B cell (primary cell): Measurements from ENCODE around the gene PLCZ1. TPM values are rescaled to one million over a fixed set of nuclear protein-coding genes. Genes with fewer than 3 reads are reported as not detected.
"Not testable (repeated sequence)": the region's sequence is repeated elsewhere in the genome, so short reads cannot be mapped to it uniquely, and the experiment has no call there.

Experiments
- ATAC-seq: fragments of 200-7000 bp; cut with Tn5 transposase; one replicate; pipeline ENCODE4 v1.10.0; 2021; ENCODE audit warnings: low read depth, mild to moderate bottlenecking, moderate number of reproducible peaks, moderate library complexity
- CTCF ChIA-PET: fragments of 350-600 bp; sonication (Branson Sonifier 250); formaldehyde crosslinking; loops from one replicate; lab custom pipeline; 2021; ENCODE audit warnings: antibody characterized with exemption, inconsistent platforms; lab: Charles Lee
- POLR2A ChIA-PET: fragments of 350-600 bp; sonication (Branson Sonifier 250); formaldehyde crosslinking; loops from one replicate; lab custom pipeline; 2021; ENCODE audit warnings: antibody characterized with exemption; lab: Charles Lee
- DNase-seq: peaks from one replicate; pipeline ENCODE4 v3.0.0; 2013
- H2AFZ ChIP-seq: 2 replicates; pipeline ENCODE4 v1.6.1; 2012; ENCODE audit warnings: mild to moderate bottlenecking, low read depth, low read length; ENCODE audit not compliant: insufficient read depth, poor library complexity, severe bottlenecking
- H3K27ac ChIP-seq, 2 donors: 1 replicate in 1 of 2; 2 replicates in 1 of 2; pipeline ENCODE4 v1.5.1; 2012 to 2013; ENCODE audit warnings: low read length in 2 of 2, mild to moderate bottlenecking in 2 of 2, moderate library complexity in 1 of 2
- H3K27me3 ChIP-seq, 4 experiments: fragments of 200-600 bp in 1 of 4; sonication (generic) in 1 of 4; replicated peaks in 1 of 4; 1 replicate in 2 of 4; 2 replicates in 2 of 4; pipeline versions ENCODE4 v1.6.1 to v1.7.0; 2013 to 2016; ENCODE audit warnings: low read length in 3 of 4, mild to moderate bottlenecking in 2 of 4, mixed read lengths in 1 of 4, moderate library complexity in 1 of 4; ENCODE audit not compliant: insufficient read depth in 4 of 4, control insufficient read depth in 3 of 4; ENCODE audit errors: control extremely low read depth in 1 of 4
- H3K36me3 ChIP-seq, 2 experiments: replicated peaks in 1 of 2; 1 replicate in 1 of 2; 2 replicates in 1 of 2; pipeline versions ENCODE4 v1.6.1 to v1.7.1; 2013; ENCODE audit warnings: low read length in 1 of 2; ENCODE audit not compliant: insufficient read depth in 2 of 2, control insufficient read depth in 1 of 2; ENCODE audit errors: control extremely low read depth in 1 of 2, extremely low read depth in 1 of 2
- H3K4me1 ChIP-seq, 2 donors: fragments of 200-600 bp in 1 of 2; sonication (generic) in 1 of 2; 1 replicate in 1 of 2; 2 replicates in 1 of 2; pipeline versions ENCODE4 v1.5.1 to v1.6.1; 2013 to 2017; ENCODE audit warnings: low read length in 2 of 2; ENCODE audit not compliant: control insufficient read depth in 2 of 2, insufficient read depth in 2 of 2
- H3K4me2 ChIP-seq: replicated peaks from 2 replicates; pipeline ENCODE3; 2012; ENCODE audit warnings: mild to moderate bottlenecking, low read depth, low read length; ENCODE audit not compliant: poor library complexity, severe bottlenecking
- H3K4me3 ChIP-seq, 5 experiments: fragments of 200-600 bp in 1 of 5; sonication (generic) in 1 of 5; 1 replicate in 3 of 5; 2 replicates in 2 of 5; pipeline versions ENCODE4 v1.5.1 to v1.7.0; 2011 to 2016; ENCODE audit warnings: low read length in 4 of 5, mild to moderate bottlenecking in 4 of 5, low read depth in 2 of 5, control low read depth in 1 of 5, moderate library complexity in 1 of 5; ENCODE audit not compliant: insufficient read depth in 1 of 5; ENCODE audit errors: control extremely low read depth in 1 of 5, extremely low read depth in 1 of 5
- H3K79me2 ChIP-seq: fragments of 200-600 bp; sonication (generic); one replicate; pipeline ENCODE4 v1.6.0; 2016; ENCODE audit warnings: low read length; ENCODE audit not compliant: control insufficient read depth, insufficient read depth
- H3K9ac ChIP-seq: fragments of 200-600 bp; sonication (generic); 2 replicates; pipeline ENCODE4 v1.6.1; 2017; ENCODE audit warnings: mild to moderate bottlenecking, low read length, moderate library complexity
- H3K9me3 ChIP-seq, 3 donors: one replicate each; pipeline versions ENCODE4 v1.6.1 to v1.7.1; 2013; ENCODE audit warnings: low read length in 2 of 3; ENCODE audit not compliant: control insufficient read depth in 2 of 3, insufficient read depth in 1 of 3; ENCODE audit errors: control extremely low read depth in 1 of 3
- H4K20me1 ChIP-seq: 2 replicates; pipeline ENCODE4 v1.6.0; 2012; ENCODE audit warnings: mild to moderate bottlenecking, low read length; ENCODE audit not compliant: insufficient read depth, control insufficient read depth, poor library complexity, severe bottlenecking
- H3K27ac Mint-ChIP-seq: one replicate; pipeline ENCODE4 v1.8.0; 2021; ENCODE audit warnings: mixed read lengths
- H3K27me3 Mint-ChIP-seq: one replicate; pipeline ENCODE4 v1.8.0; 2021; ENCODE audit warnings: mixed read lengths
- H3K4me1 Mint-ChIP-seq: one replicate; pipeline ENCODE4 v1.8.0; 2021; ENCODE audit warnings: mixed read lengths
- H3K4me3 Mint-ChIP-seq: one replicate; pipeline ENCODE4 v1.8.0; 2021; ENCODE audit warnings: mixed read lengths
- H3K9me3 Mint-ChIP-seq: one replicate; pipeline ENCODE4 v1.8.0; 2022; ENCODE audit warnings: mixed read lengths; ENCODE audit not compliant: insufficient read depth
- EZH2 ChIP-seq: IDR thresholded peaks from 2 replicates; pipeline ENCODE4 v1.6.1; 2012; ENCODE audit warnings: borderline replicate concordance, low read depth, mild to moderate bottlenecking, moderate library complexity, low read length; ENCODE audit not compliant: insufficient read depth, poor library complexity, severe bottlenecking
- WGBS: methylation state at CpG from one replicate; pipeline ENCODE4 v1.1.5; 2013; ENCODE audit warnings: missing lambda C conversion rate; ENCODE audit not compliant: insufficient coverage; 5-methylcytosine and 5-hydroxymethylcytosine counted together
- intact Hi-C: fragments of 100-400 bp; cut with micrococcal nuclease; formaldehyde crosslinking; loops from one replicate; pipeline ENCODE4 v1.10.0; 2022
- polyA minus RNA-seq: library from RNA; depleted of rRNA, polyadenylated mRNA; stranded (reverse); fragments of >200 nt; gene quantifications from 2 replicates; pipeline ENCODE4 v1.2.3, GENCODE V29; 2012
- polyA plus RNA-seq: library from polyadenylated mRNA; depleted of rRNA; stranded (reverse); fragments of >200 nt; gene quantifications from 2 replicates; pipeline ENCODE4 v1.2.3, GENCODE V29; 2012
- total RNA-seq, 2 donors: library from RNA; stranded (reverse); fragments of 120-200 nt in 1 of 2; gene quantifications; 1 replicate in 1 of 2; 2 replicates in 1 of 2; pipeline versions ENCODE4 v1.2.3 to v1.2.4, GENCODE V29; 2013 to 2022
- TF ChIP-seq, protein P1 (sequence below): fragments of 200-600 bp; IDR thresholded peaks from one replicate; pipeline ENCODE4 v1.8.0; 2022; ENCODE audit warnings: antibody characterized with exemption, mild to moderate bottlenecking

Gene PLCZ1, protein sequence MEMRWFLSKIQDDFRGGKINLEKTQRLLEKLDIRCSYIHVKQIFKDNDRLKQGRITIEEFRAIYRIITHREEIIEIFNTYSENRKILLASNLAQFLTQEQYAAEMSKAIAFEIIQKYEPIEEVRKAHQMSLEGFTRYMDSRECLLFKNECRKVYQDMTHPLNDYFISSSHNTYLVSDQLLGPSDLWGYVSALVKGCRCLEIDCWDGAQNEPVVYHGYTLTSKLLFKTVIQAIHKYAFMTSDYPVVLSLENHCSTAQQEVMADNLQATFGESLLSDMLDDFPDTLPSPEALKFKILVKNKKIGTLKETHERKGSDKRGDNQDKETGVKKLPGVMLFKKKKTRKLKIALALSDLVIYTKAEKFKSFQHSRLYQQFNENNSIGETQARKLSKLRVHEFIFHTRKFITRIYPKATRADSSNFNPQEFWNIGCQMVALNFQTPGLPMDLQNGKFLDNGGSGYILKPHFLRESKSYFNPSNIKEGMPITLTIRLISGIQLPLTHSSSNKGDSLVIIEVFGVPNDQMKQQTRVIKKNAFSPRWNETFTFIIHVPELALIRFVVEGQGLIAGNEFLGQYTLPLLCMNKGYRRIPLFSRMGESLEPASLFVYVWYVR
- total RNA-seq, result not detected in 2 replicates
- total RNA-seq (2013), result not detected
- not detected in 2 replicates for polyA plus RNA-seq
- not detected in 2 replicates for polyA minus RNA-seq

DNA sequence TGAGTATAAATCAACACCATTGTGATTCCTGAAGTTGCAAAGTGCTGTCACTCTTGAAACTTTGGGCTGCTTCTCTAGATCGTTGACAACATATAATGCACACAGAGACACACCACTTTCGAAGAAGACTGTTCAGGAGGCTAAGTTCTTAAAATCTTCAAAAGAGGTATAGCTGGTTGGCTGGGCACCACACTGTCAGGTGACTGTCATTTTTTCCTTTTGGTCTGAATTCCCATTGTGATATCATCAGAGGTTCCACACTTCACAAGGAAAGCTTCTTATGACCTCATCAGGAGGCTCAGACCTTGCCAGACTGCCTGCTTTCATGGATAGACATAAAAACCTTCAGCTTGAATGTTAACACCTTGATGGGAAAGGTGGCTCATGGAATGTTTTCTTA lies at the start of gene PLCZ1, which contains the start of gene CAPZA3:
TSS of gene PLCZ1 (minus strand) at position 194 of the 400 bp plus-strand sequence. CDS start 641 bp downstream, outside the sequence.
TSS of gene CAPZA3 (plus strand) at position 301 of the 400 bp plus-strand sequence. CDS start 150 bp downstream, outside the sequence.
- POLR2A ChIA-PET, result no interaction called here

DNA sequence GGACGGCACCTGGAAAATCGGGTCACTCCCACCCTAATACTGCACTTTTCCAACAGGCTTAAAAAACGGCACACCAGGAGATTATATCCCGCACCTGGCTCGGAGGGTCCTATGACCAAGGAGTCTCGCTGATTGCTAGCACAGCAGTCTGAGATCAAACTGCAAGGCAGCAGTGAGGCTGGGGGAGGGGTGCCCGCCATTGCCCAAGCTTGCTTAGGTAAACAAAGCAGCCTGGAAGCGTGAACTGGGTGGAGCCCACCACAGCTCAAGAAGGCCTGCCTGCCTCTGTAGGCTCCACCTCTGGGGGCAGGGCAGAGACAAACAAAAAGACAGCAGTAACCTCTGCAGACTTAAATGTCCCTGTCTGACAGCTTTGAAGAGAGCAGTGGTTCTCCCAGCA lies 47.7 kb upstream of the PLCZ1 start:
- intact Hi-C loops, H3K79me2 ChIP-seq, DNase-seq, H3K27ac ChIP-seq, ATAC-seq, H2AFZ ChIP-seq, H3K9me3 Mint-ChIP-seq, H3K4me3 Mint-ChIP-seq, H3K4me1 Mint-ChIP-seq, H3K36me3 ChIP-seq, H3K9ac ChIP-seq, H4K20me1 ChIP-seq, CTCF ChIA-PET, H3K4me3 ChIP-seq, H3K9me3 ChIP-seq, H3K27ac Mint-ChIP-seq, POLR2A ChIA-PET, H3K4me2 ChIP-seq, H3K27me3 ChIP-seq, H3K4me1 ChIP-seq, H3K27me3 Mint-ChIP-seq: not testable (repeated sequence)
- 94% methylated on average over 2 of the region's 8 CpGs for WGBS

More for the DNA sequence above, at the start of gene PLCZ1, which contains the start of gene CAPZA3:
- Histone ChIP-seq H2AFZ (no peak within 1 kb of the TSS), H3K4me3 (no peak within 1 kb of the TSS), H3K9me3 (peaks cover 0 to 5% (median 0%) of the 10 kb centered on the region in 3 donors), H3K36me3 (no peaks in the 10 kb centered on the region), H3K27ac (no peak within 1 kb of the TSS), H3K27me3 (no peaks in the 10 kb centered on the region), H3K9ac (no peak within 1 kb of the TSS), H4K20me1 (no peaks in the 10 kb centered on the region), H3K79me2 (no peaks in the 10 kb centered on the region), H3K4me2 (no peak within 1 kb of the TSS), H3K4me1 (no peaks in the 10 kb centered on the region)
- CTCF ChIA-PET, result no interaction called here
- WGBS, result 100% methylated on average over 1 of the region's 2 CpGs
- ATAC-seq, result no peak
- intact Hi-C loops, result no loop called here
- TF ChIP-seq EZH2, result no peak
- TF ChIP-seq, protein P1, sequence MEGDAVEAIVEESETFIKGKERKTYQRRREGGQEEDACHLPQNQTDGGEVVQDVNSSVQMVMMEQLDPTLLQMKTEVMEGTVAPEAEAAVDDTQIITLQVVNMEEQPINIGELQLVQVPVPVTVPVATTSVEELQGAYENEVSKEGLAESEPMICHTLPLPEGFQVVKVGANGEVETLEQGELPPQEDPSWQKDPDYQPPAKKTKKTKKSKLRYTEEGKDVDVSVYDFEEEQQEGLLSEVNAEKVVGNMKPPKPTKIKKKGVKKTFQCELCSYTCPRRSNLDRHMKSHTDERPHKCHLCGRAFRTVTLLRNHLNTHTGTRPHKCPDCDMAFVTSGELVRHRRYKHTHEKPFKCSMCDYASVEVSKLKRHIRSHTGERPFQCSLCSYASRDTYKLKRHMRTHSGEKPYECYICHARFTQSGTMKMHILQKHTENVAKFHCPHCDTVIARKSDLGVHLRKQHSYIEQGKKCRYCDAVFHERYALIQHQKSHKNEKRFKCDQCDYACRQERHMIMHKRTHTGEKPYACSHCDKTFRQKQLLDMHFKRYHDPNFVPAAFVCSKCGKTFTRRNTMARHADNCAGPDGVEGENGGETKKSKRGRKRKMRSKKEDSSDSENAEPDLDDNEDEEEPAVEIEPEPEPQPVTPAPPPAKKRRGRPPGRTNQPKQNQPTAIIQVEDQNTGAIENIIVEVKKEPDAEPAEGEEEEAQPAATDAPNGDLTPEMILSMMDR, result no peak
- Mint-ChIP-seq H3K27ac (no peak within 1 kb of the TSS), H3K9me3 (peaks cover 2% of the 10 kb centered on the region), H3K4me1 (no peaks in the 10 kb centered on the region), H3K27me3 (no peaks in the 10 kb centered on the region), H3K4me3 (no peak within 1 kb of the TSS)
- no peak for DNase-seq
